Fibroblast of mammary gland (primary cell): ENCODE data around the gene ZC3H7B.

Source experiments
- DNase-seq: peaks from one replicate; pipeline ENCODE4 v3.0.0-alpha.2; 2010; ENCODE audit warnings: low read depth
- H3K4me3 ChIP-seq: 2 replicates; pipeline ENCODE4 v1.5.1; 2011; ENCODE audit warnings: low read depth, mild to moderate bottlenecking, low read length, moderate library complexity; ENCODE audit not compliant: control insufficient read depth
- TF ChIP-seq, protein P1 (sequence below): conservative IDR thresholded peaks from 2 replicates; pipeline ENCODE4 v1.5.1; 2011; ENCODE audit warnings: low read depth, low read length, inconsistent platforms; ENCODE audit not compliant: control insufficient read depth, insufficient read depth

The ZC3H7B gene

DNA sequence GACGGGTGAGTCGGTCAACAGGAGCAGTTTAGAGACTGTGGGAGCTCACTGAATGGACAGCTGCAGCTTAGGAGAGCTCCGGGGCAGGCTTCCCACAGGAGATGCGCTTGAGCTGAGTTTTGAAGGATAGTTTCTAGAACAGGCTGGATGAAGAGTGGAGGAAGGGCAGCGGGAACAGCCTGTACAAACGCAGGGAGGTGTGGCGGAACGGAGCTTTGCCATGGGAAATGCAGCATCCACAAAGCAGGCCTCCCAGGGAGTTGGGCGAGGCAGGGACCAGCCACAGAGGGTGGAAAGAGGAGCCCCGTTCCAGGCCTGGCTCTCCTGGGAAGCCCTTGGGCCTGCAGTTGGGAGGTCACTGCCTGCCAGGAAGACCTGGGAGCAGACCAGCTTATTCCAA is 53.7 kb downstream of the ZC3H7B start:
- DNase-seq = no peak
- H3K4me3 ChIP-seq = no peak overlapping the region
- TF ChIP-seq, protein P1, sequence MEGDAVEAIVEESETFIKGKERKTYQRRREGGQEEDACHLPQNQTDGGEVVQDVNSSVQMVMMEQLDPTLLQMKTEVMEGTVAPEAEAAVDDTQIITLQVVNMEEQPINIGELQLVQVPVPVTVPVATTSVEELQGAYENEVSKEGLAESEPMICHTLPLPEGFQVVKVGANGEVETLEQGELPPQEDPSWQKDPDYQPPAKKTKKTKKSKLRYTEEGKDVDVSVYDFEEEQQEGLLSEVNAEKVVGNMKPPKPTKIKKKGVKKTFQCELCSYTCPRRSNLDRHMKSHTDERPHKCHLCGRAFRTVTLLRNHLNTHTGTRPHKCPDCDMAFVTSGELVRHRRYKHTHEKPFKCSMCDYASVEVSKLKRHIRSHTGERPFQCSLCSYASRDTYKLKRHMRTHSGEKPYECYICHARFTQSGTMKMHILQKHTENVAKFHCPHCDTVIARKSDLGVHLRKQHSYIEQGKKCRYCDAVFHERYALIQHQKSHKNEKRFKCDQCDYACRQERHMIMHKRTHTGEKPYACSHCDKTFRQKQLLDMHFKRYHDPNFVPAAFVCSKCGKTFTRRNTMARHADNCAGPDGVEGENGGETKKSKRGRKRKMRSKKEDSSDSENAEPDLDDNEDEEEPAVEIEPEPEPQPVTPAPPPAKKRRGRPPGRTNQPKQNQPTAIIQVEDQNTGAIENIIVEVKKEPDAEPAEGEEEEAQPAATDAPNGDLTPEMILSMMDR = no peak

- no peak for DNase-seq
- no peak overlapping the region for H3K4me3 ChIP-seq
- TF ChIP-seq, protein P1 = no peak
These were observed 54.6 kb downstream of the ZC3H7B start for GRCh38 chr22:41355895-41356294.

GRCh38 chr22:41356430-41357028 is 55.2 kb downstream of the ZC3H7B start:
- no peak overlapping the region for H3K4me3 ChIP-seq
- no peak for DNase-seq
- TF ChIP-seq, protein P1 = no peak

DNA sequence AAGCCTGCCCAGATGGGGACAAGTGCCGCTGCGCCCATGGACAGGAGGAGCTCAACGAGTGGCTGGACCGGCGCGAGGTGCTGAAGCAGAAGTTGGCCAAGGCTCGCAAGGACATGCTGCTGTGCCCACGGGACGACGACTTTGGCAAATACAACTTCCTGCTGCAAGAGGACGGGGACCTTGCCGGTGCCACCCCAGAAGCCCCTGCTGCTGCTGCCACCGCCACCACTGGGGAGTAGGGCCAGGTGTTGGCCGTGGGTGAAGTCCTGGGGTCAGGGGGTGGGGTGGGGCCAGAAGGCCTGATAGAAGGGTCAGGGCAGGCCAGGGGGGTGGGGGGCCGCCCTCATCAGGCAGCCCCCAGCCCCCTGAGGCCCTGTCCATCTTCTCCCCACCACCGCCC is 55.9 kb downstream of the ZC3H7B start:
- TF ChIP-seq, protein P1 = no peak
- H3K4me3 ChIP-seq = no peak overlapping the region
- no peak for DNase-seq

DNA sequence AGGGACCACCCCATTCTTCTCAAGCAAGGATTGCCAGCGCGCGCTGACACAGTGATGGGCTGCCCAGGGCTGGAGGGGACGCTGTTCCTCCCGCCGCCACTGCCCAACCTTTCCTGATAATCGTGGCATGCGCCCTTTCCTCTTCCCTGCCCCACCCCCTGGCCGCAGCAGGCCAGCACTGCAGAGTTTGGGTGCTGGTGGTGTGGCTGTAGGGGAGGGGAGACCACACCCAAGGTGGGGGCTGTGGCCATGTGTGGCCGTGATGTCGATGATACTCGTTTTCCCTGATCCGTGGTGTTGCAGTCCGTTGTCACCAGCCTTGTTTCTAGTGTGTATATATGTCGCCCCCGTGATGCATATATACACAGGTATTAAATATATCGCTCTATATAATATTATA is 57.6 kb downstream of the ZC3H7B start:
- no peak overlapping the region for H3K4me3 ChIP-seq
- no peak for DNase-seq
- TF ChIP-seq, protein P1 = no peak

DNA sequence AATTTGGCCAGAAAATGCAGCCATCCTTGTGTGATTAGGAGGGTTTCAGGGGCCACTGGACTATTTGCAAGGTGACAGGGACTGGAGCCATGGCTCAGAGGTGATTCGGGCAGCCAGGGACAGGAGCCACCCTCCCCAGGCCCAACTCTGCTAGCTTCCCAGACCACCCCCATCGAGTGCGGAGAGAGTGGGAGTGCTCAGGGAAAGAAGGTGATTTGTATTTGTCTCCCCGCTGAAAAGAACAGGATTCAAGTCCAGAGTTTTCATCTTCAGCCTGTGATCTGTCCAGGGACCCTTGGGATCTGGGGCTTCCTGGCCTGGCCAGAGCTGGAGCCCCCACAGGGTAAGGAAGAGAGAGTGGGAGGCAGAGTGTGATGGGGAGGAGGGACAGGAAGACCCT is 58.1 kb downstream of the ZC3H7B start:
- no peak for DNase-seq
- H3K4me3 ChIP-seq = no peak overlapping the region

More for the DNA sequence above, 58.1 kb downstream of the ZC3H7B start:
- TF ChIP-seq, protein P1 = no peak
